ENCODE measurements around the gene ZNF365.

The ZNF365 gene

DNA sequence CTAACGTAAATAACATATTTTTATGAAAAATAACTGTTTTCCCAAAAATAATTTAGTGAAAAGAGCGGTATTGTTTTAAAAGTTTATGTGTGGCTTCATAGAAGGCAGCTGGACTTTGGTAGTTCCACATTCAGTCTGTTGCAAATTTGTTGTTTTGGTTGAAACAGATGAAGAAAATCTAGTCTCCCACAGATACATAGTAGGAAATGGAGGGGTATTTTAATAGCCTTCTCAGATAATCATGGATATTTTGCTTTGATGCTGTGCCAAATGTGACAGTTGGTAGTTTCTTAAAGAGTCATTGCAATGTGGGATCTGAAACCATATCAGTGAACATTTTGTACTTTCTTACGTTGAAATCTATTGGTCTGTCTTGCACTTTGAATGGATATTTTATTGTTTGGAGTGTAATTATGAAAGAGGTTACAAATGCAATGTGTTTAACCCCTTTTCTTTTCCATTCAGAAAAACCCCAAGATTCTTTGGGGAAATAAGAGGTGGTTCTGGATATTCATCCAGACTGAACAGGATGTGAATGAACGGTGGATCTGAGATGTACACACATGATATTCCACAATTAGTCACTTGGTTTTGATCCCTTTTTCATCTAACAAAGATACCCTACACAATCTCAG lies 10.4 kb downstream of the ZNF365 start:
- no peak overlapping the region for H3K4me3 ChIP-seq (replicated peaks; ENCODE audit: low read depth, low read length)
- no peak for TF ChIP-seq CTCF (IDR thresholded peaks at IDR 0.05; ENCODE audit: low read length, missing control alignments)
- no peak for DNase-seq (ENCODE audit: low read depth)

DNA sequence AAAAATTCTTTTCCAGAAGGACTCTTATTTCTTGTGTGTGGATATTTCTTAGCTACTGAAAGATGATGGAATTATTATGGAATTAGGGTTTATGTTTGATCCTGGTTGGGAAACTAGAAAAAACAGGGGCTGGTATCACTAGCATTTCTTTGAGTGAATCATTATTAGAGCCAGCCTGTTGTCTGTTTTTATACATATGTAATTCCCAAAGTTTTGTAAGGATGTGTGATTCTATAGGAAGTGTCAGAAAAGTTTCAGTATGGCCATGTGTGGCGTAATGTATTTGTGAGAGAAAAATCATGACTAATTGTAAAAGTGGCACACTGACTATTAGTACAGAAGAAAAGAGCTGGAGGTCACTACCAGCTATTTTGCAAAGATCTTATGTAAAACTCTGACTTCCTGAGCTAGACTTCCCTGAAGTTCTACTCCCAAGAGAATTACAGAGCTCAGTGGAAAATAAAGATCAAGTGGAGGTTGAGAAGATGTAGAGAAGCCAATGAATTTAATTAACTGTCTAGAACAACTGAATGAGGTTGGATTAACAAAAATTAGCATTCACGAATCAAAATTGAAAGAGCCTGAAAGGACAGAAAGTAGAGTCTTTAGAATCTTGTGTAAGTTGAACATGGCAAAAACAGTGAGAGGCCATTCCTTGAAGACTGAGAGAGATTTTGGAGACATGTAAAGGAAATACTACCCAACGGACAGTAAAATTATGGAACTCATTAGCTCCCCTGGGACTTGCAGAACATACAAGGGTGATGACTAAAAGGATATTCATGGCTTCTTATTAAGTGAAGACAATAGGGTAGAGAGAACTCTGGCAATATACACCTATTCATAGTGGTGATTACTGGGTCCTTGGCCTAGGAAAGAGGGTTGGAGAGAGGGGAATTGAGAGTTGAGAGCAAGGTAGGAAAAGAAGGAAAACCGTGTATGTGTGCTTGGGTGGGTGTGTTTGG lies 12.5 kb downstream of the ZNF365 start:
- DNase-seq (ENCODE audit: low read depth), result peak; percentile 2
- TF ChIP-seq CTCF (IDR thresholded peaks at IDR 0.05; ENCODE audit: low read length, missing control alignments), result no peak
- H3K4me3 ChIP-seq (replicated peaks; ENCODE audit: low read depth, low read length), result no peak overlapping the region

DNA sequence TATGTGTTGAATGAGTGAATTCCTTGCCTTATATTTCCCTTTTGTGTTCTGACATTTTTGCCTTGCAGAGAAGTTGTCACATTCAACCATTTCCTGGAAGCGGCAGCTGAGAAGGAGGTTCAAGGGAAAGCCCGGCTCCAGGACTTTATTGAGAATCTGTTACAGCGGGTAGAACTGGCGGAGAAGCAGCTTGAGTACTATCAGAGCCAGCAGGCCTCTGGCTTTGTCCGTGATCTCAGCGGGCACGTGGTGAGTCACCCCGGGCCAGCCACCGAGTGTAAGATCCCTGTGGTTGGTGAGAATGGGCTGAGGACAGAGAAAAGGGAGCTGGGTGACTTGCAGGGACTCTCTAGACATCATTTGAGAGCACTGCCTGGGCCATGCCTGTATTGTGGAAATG lies 14.2 kb downstream of the ZNF365 start:
- no peak overlapping the region for H3K4me3 ChIP-seq (replicated peaks; ENCODE audit: low read depth, low read length)
- TF ChIP-seq CTCF (IDR thresholded peaks at IDR 0.05; ENCODE audit: low read length, missing control alignments), result no peak
- DNase-seq (ENCODE audit: low read depth), result no peak

DNA sequence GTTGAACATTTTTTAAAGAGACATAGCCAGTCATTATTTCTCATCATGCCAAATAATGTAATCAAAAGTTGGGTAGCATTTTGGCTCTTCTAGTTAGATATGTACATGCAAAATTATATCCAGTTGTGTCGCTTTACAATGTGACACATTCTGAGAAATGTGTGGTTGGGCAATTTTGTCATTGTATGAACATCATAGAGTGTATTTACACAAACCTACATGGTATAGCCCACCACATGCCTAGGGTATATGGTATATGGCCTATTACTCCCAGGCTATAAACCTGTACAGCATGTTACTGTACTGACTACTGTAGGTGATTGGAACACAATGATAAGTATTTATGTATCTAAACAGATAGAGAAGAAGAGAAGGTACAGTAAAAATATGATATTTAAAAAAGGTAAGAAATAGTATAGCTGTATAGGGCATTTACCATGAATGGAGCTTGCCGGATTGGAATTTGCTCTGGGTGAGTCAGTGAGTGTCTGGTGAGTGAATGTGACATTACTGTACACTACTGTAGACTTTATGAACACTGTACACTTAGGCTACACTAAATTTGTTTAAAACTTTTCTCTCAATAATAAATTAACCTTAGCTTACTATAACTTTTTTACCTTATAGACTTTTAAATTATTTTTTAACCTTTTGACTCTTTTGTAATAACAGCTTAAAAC lies 16.5 kb downstream of the ZNF365 start:
- no peak for DNase-seq (ENCODE audit: low read depth)
- no peak for TF ChIP-seq CTCF (IDR thresholded peaks at IDR 0.05; ENCODE audit: low read length, missing control alignments)
- H3K4me3 ChIP-seq (replicated peaks; ENCODE audit: low read depth, low read length), result no peak overlapping the region

GRCh38 chr10:62393237-62393636 lies 19.1 kb downstream of the ZNF365 start:
- no peak overlapping the region for H3K4me3 ChIP-seq (replicated peaks; ENCODE audit: low read depth, low read length)
- TF ChIP-seq CTCF (IDR thresholded peaks at IDR 0.05; ENCODE audit: low read length, missing control alignments), result no peak
- no peak for DNase-seq (ENCODE audit: low read depth)

- no peak for DNase-seq (ENCODE audit: low read depth)
- no peak for TF ChIP-seq CTCF (IDR thresholded peaks at IDR 0.05; ENCODE audit: low read length, missing control alignments)
- no peak overlapping the region for H3K4me3 ChIP-seq (replicated peaks; ENCODE audit: low read depth, low read length)
Observed at GRCh38 chr10:62394556-62395018, 20.4 kb downstream of the ZNF365 start.

Data from fibroblast of pulmonary artery (primary cell).